Upper lobe of left lung (tissue), 4 donors: ENCODE results near the gene IL21R.

Experiments used
- CTCF ChIP-seq, 6 experiments: fragments of 450-650 bp in 4 of 6; fragments of 200-600 bp in 2 of 6; sonication (generic) in 2 of 6; IDR thresholded peaks; one replicate each; pipeline ENCODE4 v1.5.1; 2016 to 2019; ENCODE audit warnings: antibody characterized with exemption in 6 of 6
- POLR2A ChIP-seq, 4 donors: fragments of 450-650 bp; IDR thresholded peaks; one replicate each; pipeline ENCODE4 v1.5.1; 2016 to 2017; ENCODE audit warnings: antibody characterized with exemption in 4 of 4, mild to moderate bottlenecking in 2 of 4

GRCh38 chr16:27441276-27441675 lies 39.3 kb downstream of the IL21R start:
- TF ChIP-seq CTCF (IDR thresholded peaks at IDR 0.05) (no peak), POLR2A (IDR thresholded peaks at IDR 0.05) (no peak)
